LNCaP clone FGC (cell line): Measurements from ENCODE around the gene AMIGO1.

Experiments used
- DNase-seq: peaks from one replicate; pipeline ENCODE4 v3.0.0-alpha.2; 2011; ENCODE audit warnings: low read depth
- H3K4me3 ChIP-seq: 2 replicates; pipeline ENCODE4 v1.5.1; 2011; ENCODE audit warnings: mild to moderate bottlenecking, low read depth, low read length, control low read depth
- CTCF ChIP-seq: IDR thresholded peaks from 2 replicates; pipeline ENCODE4 v1.5.1; 2012; ENCODE audit warnings: mild to moderate bottlenecking; ENCODE audit not compliant: control insufficient read depth, insufficient read depth; ENCODE audit errors: extremely low read depth

Gene AMIGO1

GRCh38 chr1:109513110-109513710 lies 3.7 kb upstream of the AMIGO1 start:
- TF ChIP-seq CTCF: no peak
- no peak for DNase-seq
- no peak overlapping the region for H3K4me3 ChIP-seq

GRCh38 chr1:109508873-109509175 lies 703 bp downstream of the AMIGO1 start:
- H3K4me3 ChIP-seq: peak overlapping the region; percentile 60
- no peak for DNase-seq
- TF ChIP-seq CTCF: no peak

- no peak for TF ChIP-seq CTCF
- no peak overlapping the region for H3K4me3 ChIP-seq
- no peak for DNase-seq
These were observed 1.3 kb downstream of the AMIGO1 start for GRCh38 chr1:109508001-109508872.

GRCh38 chr1:109504974-109505373 lies 4.6 kb downstream of the AMIGO1 start:
- TF ChIP-seq CTCF: no peak
- no peak overlapping the region for H3K4me3 ChIP-seq
- DNase-seq: no peak

GRCh38 chr1:109503935-109504334 lies 5.6 kb downstream of the AMIGO1 start:
- no peak for TF ChIP-seq CTCF
- no peak for DNase-seq
- no peak overlapping the region for H3K4me3 ChIP-seq

GRCh38 chr1:109502364-109502851 lies 7.1 kb downstream of the AMIGO1 start:
- no peak for TF ChIP-seq CTCF
- no peak for DNase-seq
- no peak overlapping the region for H3K4me3 ChIP-seq
